Measurements from ENCODE around the gene SMIM38.
"Not testable (repeated sequence)": the region's sequence is repeated elsewhere in the genome, so short reads cannot be mapped to it uniquely, and the experiment has no call there.

Gene SMIM38

GRCh38 chr11:69137151-69137844 is 18.4 kb upstream of the SMIM38 start:
- no peaks in the 10 kb centered on the region for H3K9me3 ChIP-seq
- no peak overlapping the region for H3K27ac ChIP-seq
- no peaks in the 10 kb centered on the region for H3K36me3 ChIP-seq
- TF ChIP-seq, protein P1, sequence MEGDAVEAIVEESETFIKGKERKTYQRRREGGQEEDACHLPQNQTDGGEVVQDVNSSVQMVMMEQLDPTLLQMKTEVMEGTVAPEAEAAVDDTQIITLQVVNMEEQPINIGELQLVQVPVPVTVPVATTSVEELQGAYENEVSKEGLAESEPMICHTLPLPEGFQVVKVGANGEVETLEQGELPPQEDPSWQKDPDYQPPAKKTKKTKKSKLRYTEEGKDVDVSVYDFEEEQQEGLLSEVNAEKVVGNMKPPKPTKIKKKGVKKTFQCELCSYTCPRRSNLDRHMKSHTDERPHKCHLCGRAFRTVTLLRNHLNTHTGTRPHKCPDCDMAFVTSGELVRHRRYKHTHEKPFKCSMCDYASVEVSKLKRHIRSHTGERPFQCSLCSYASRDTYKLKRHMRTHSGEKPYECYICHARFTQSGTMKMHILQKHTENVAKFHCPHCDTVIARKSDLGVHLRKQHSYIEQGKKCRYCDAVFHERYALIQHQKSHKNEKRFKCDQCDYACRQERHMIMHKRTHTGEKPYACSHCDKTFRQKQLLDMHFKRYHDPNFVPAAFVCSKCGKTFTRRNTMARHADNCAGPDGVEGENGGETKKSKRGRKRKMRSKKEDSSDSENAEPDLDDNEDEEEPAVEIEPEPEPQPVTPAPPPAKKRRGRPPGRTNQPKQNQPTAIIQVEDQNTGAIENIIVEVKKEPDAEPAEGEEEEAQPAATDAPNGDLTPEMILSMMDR (IDR thresholded peaks at IDR 0.05), result no peak
- no peak overlapping the region for H3K4me3 ChIP-seq (ENCODE audit: low read depth in 1 of 2, low read length in 1 of 2)
- H3K27me3 ChIP-seq, result no peaks in the 10 kb centered on the region
- H3K4me1 ChIP-seq (ENCODE audit: control insufficient read depth in 1 of 2, insufficient read depth in 1 of 2, low read depth in 1 of 2, low read length in 1 of 2), result no peaks in the 10 kb centered on the region

GRCh38 chr11:69138265-69138664 is 17.5 kb upstream of the SMIM38 start:
- no peaks in the 10 kb centered on the region for H3K27me3 ChIP-seq

DNA sequence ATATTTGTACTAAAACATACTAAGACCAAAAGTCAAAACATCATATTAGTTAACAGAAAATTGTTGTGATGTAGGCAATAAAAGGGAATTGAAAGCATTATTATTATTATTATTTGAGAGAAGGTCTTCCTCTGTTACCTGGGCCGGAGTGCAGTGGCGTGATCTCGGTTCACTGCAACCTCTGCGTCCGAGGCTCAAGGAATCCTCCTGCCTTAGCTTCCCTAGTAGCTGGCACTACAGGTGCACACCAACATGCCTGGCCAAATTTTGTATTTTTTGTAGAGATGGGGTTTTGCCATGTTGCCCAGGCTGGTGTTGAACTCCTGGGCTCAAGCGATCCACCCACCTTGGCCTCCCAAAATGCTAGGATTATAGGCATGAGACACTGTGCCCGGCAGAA is 15.6 kb upstream of the SMIM38 start:
- not testable (repeated sequence) for H3K27me3 ChIP-seq; H3K4me3 ChIP-seq (ENCODE audit: low read depth in 1 of 2, low read length in 1 of 2); H3K36me3 ChIP-seq; H3K27ac ChIP-seq; H3K9me3 ChIP-seq; H3K4me1 ChIP-seq (ENCODE audit: control insufficient read depth in 1 of 2, insufficient read depth in 1 of 2, low read depth in 1 of 2, low read length in 1 of 2)

More at GRCh38 chr11:69138265-69138664, 17.5 kb upstream of the SMIM38 start:
- Histone ChIP-seq H3K9me3 (no peaks in the 10 kb centered on the region), H3K36me3 (no peaks in the 10 kb centered on the region), H3K4me3 (ENCODE audit: low read depth in 1 of 2, low read length in 1 of 2) (no peak overlapping the region), H3K27ac (no peak overlapping the region), H3K4me1 (ENCODE audit: control insufficient read depth in 1 of 2, insufficient read depth in 1 of 2, low read depth in 1 of 2, low read length in 1 of 2) (no peaks in the 10 kb centered on the region)
- TF ChIP-seq, protein P1 (IDR thresholded peaks at IDR 0.05), result no peak

DNA sequence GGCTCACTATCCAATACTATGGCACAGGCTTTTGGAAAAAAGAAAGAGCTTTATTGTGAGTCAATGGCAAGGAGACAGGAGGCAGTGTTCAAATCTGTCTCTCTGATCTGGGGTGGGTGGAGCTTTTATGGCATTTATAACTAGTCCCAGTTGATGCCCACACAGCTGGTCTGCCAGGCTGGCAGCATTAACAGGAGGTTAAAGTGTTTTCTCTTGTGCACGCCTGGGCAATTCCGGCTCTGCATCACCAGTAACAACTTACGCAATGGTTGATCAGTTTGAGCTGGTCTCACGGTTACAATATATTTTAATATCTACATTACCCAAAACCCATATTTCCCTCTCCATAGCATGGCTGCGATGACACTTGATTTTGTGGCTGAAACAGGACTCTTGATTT is 15.1 kb upstream of the SMIM38 start:
- Histone ChIP-seq H3K9me3 (no peaks in the 10 kb centered on the region), H3K27ac (no peak overlapping the region), H3K4me1 (ENCODE audit: control insufficient read depth in 1 of 2, insufficient read depth in 1 of 2, low read depth in 1 of 2, low read length in 1 of 2) (no peaks in the 10 kb centered on the region), H3K36me3 (no peaks in the 10 kb centered on the region), H3K4me3 (ENCODE audit: low read depth in 1 of 2, low read length in 1 of 2) (no peak overlapping the region), H3K27me3 (no peaks in the 10 kb centered on the region)
- TF ChIP-seq, protein P1 (IDR thresholded peaks at IDR 0.05), result no peak

DNA sequence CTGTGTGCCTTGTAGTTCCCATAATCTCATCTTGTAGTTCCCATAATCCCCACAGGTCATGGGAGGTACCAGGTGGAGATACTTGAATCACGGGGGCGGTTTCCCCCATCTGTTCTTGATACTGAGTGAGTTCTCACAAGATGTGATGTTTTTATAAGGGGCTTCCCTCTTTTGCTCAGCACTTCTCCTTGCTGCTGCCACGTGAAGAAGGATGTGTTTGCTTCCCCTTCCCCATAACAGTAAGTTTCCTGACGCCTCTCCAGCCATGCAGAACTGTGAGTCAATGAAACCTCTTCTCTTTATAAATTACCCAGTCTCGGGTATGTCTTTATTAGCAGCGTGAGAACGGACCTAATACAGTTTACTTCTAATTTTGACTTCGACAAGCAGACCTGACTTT is 14.0 kb upstream of the SMIM38 start:
- no peak overlapping the region for H3K4me3 ChIP-seq (ENCODE audit: low read depth in 1 of 2, low read length in 1 of 2)

GRCh38 chr11:69142895-69143294 is 12.8 kb upstream of the SMIM38 start:
- no peak overlapping the region for H3K27ac ChIP-seq
- no peak overlapping the region for H3K4me3 ChIP-seq (ENCODE audit: low read depth in 1 of 2, low read length in 1 of 2)
- TF ChIP-seq, protein P1 (IDR thresholded peaks at IDR 0.05), result no peak
- H3K9me3 ChIP-seq, result no peaks in the 10 kb centered on the region
- no peaks in the 10 kb centered on the region for H3K27me3 ChIP-seq
- no peaks in the 10 kb centered on the region for H3K36me3 ChIP-seq
- no peaks in the 10 kb centered on the region for H3K4me1 ChIP-seq (ENCODE audit: control insufficient read depth in 1 of 2, insufficient read depth in 1 of 2, low read depth in 1 of 2, low read length in 1 of 2)

More for the DNA sequence above, 14.0 kb upstream of the SMIM38 start:
- H3K27me3 ChIP-seq, result no peaks in the 10 kb centered on the region
- TF ChIP-seq, protein P1 (IDR thresholded peaks at IDR 0.05), result no peak
- no peaks in the 10 kb centered on the region for H3K36me3 ChIP-seq
- no peaks in the 10 kb centered on the region for H3K9me3 ChIP-seq
- H3K4me1 ChIP-seq (ENCODE audit: control insufficient read depth in 1 of 2, insufficient read depth in 1 of 2, low read depth in 1 of 2, low read length in 1 of 2), result no peaks in the 10 kb centered on the region
- no peak overlapping the region for H3K27ac ChIP-seq
